GM23338 (cell line): ENCODE measurements around the gene MDM4. TPM values are rescaled to one million over a fixed set of nuclear protein-coding genes. Genes with fewer than 3 reads are reported as not detected.

ENCODE experiments used
- ATAC-seq: fragments of 200-7000 bp; cut with Tn5 transposase; 3 replicates; pipeline ENCODE4 v1.9.1; 2020
- DNase-seq: peaks from one replicate; pipeline ENCODE4 v3.0.0-alpha.2; 2015; ENCODE audit warnings: low spot score
- H2AFZ ChIP-seq: fragments of 200-600 bp; sonication (generic); 2 replicates; pipeline ENCODE4 v1.8.0; 2016; ENCODE audit warnings: antibody characterized with exemption, mild to moderate bottlenecking, moderate library complexity
- H3F3A ChIP-seq: fragments of 200-600 bp; sonication (generic); replicated peaks from 2 replicates; pipeline ENCODE4 v1.8.0; 2017; ENCODE audit warnings: antibody characterized with exemption, mixed run types, low read depth
- H3K27ac ChIP-seq: fragments of 200-600 bp; sonication (generic); 2 replicates; pipeline ENCODE4 v1.6.1; 2016; ENCODE audit warnings: low read depth
- H3K27me3 ChIP-seq: fragments of 200-600 bp; sonication (generic); 2 replicates; pipeline ENCODE4 v1.8.0; 2016; ENCODE audit warnings: mild to moderate bottlenecking, mixed run types, moderate library complexity; ENCODE audit not compliant: insufficient read depth
- H3K36me3 ChIP-seq: fragments of 200-600 bp; sonication (generic); 2 replicates; pipeline ENCODE4 v1.8.0; 2016; ENCODE audit warnings: mild to moderate bottlenecking; ENCODE audit not compliant: insufficient read depth
- H3K4me1 ChIP-seq: fragments of 200-600 bp; sonication (generic); 2 replicates; pipeline ENCODE4 v1.8.0; 2016; ENCODE audit warnings: mild to moderate bottlenecking, moderate library complexity; ENCODE audit not compliant: insufficient read depth
- H3K4me2 ChIP-seq: fragments of 200-600 bp; sonication (generic); 2 replicates; pipeline ENCODE4 v1.7.1; 2017; ENCODE audit warnings: mixed run types
- H3K4me3 ChIP-seq: fragments of 200-600 bp; sonication (generic); 2 replicates; pipeline ENCODE4 v1.6.1; 2016; ENCODE audit warnings: mixed run types
- H3K79me2 ChIP-seq: fragments of 200-600 bp; sonication (generic); replicated peaks from 2 replicates; pipeline ENCODE4 v1.8.0; 2017; ENCODE audit warnings: mild to moderate bottlenecking; ENCODE audit not compliant: insufficient read depth
- H3K9me2 ChIP-seq: fragments of 200-600 bp; sonication (generic); 2 replicates; pipeline ENCODE4 v1.8.0; 2017; ENCODE audit not compliant: insufficient read depth
- H4K20me1 ChIP-seq: fragments of 200-600 bp; sonication (generic); replicated peaks from 2 replicates; pipeline ENCODE4 v1.8.0; 2017; ENCODE audit warnings: mild to moderate bottlenecking; ENCODE audit not compliant: insufficient read depth
- H3K27ac Mint-ChIP-seq: 2 replicates; pipeline ENCODE4 v1.8.0; 2020; ENCODE audit warnings: inconsistent platforms, mild to moderate bottlenecking, moderate library complexity, mixed read lengths
- H3K27me3 Mint-ChIP-seq: 3 replicates; pipeline ENCODE4 v1.8.0; 2022; ENCODE audit warnings: low read depth, mild to moderate bottlenecking, moderate library complexity, mixed read lengths, inconsistent platforms; ENCODE audit not compliant: insufficient read depth, poor library complexity
- H3K36me3 Mint-ChIP-seq: 3 replicates; pipeline ENCODE4 v1.8.0; 2021; ENCODE audit warnings: low read depth, mild to moderate bottlenecking, inconsistent platforms, moderate library complexity, mixed read lengths
- H3K4me1 Mint-ChIP-seq: 3 replicates; pipeline ENCODE4 v1.8.0; 2020; ENCODE audit warnings: mild to moderate bottlenecking, inconsistent platforms, mixed read lengths
- H3K4me3 Mint-ChIP-seq: 3 replicates; pipeline ENCODE4 v1.8.0; 2021; ENCODE audit warnings: moderate library complexity, mild to moderate bottlenecking, inconsistent platforms, mixed read lengths
- H3K9me3 Mint-ChIP-seq: 3 replicates; pipeline ENCODE4 v1.8.0; 2020; ENCODE audit warnings: moderate library complexity, mild to moderate bottlenecking, inconsistent platforms, mixed read lengths
- CREB1 ChIP-seq: fragments of 250-450 bp; sonication (Bioruptor Pico); IDR thresholded peaks from 2 replicates; pipeline ENCODE4 v1.5.0; 2020; ENCODE audit warnings: low read depth, mild to moderate bottlenecking, moderate library complexity
- EZH2 ChIP-seq: fragments of 200-600 bp; sonication (generic); IDR thresholded peaks from one replicate; pipeline ENCODE4 v1.8.0; 2017; ENCODE audit warnings: antibody characterized with exemption, mild to moderate bottlenecking, low read depth; ENCODE audit not compliant: unreplicated experiment
- EZH2phosphoT487 ChIP-seq: fragments of 200-600 bp; sonication (generic); IDR thresholded peaks from one replicate; pipeline ENCODE4 v1.8.1; 2018; ENCODE audit warnings: antibody characterized with exemption; ENCODE audit not compliant: unreplicated experiment
- JUNB ChIP-seq: IDR thresholded peaks from one replicate; pipeline ENCODE4 v1.6.1; 2016; ENCODE audit warnings: antibody characterized with exemption; ENCODE audit not compliant: unreplicated experiment
- NANOG ChIP-seq: IDR thresholded peaks from 2 replicates; pipeline ENCODE4 v1.6.1; 2016; ENCODE audit warnings: antibody characterized with exemption, borderline replicate concordance
- POLR2AphosphoS5 ChIP-seq: IDR thresholded peaks from 2 replicates; pipeline ENCODE4 v1.6.1; 2016; ENCODE audit warnings: antibody characterized with exemption, low read depth
- STAT1 ChIP-seq: IDR thresholded peaks from one replicate; pipeline ENCODE4 v1.6.1; 2016; ENCODE audit warnings: antibody characterized with exemption; ENCODE audit not compliant: unreplicated experiment
- ZNF114 ChIP-seq: fragments of 250-450 bp; sonication (Bioruptor Pico); IDR thresholded peaks from 2 replicates; pipeline ENCODE4 v1.5.0; 2020; ENCODE audit warnings: mild to moderate bottlenecking, moderate library complexity
- ZNF331 ChIP-seq: fragments of 250-450 bp; sonication (Bioruptor Pico); IDR thresholded peaks from 2 replicates; pipeline ENCODE4 v1.5.0; 2020; ENCODE audit warnings: low read depth, mild to moderate bottlenecking, moderate library complexity
- polyA plus RNA-seq: library from polyadenylated mRNA; unstranded; fragments of >200 nt; fragmentation: Nextera tagmentation; extraction: Ambion mirVana; gene quantifications from 2 replicates; pipeline ENCODE4 v1.2.1, GENCODE V29; 2016
- total RNA-seq: library from RNA; depleted of rRNA; stranded (reverse); fragments of >200 nt; shearing (Covaris generic); gene quantifications from 2 replicates; pipeline ENCODE4 v1.2.3, GENCODE V29; 2014
- TF ChIP-seq, protein P1 (sequence below): IDR thresholded peaks from one replicate; pipeline ENCODE4 v1.6.1; 2018; ENCODE audit warnings: antibody characterized with exemption; ENCODE audit not compliant: unreplicated experiment
- TF ChIP-seq, protein P2 (sequence below): IDR thresholded peaks from 2 replicates; pipeline ENCODE4 v1.6.1; 2016; ENCODE audit warnings: antibody characterized with exemption
- TF ChIP-seq, protein P3 (sequence below): fragments of 250-450 bp; sonication (Bioruptor Pico); IDR thresholded peaks from 2 replicates; pipeline ENCODE4 v1.5.0; 2020; ENCODE audit warnings: mild to moderate bottlenecking, moderate library complexity
- TF ChIP-seq, protein P4 (sequence below), 2 experiments: fragments of 200-600 bp in 1 of 2; sonication (generic) in 1 of 2; conservative IDR thresholded peaks; 2 replicates each; pipeline versions ENCODE4 v1.5.1 to v1.6.1; 2016 to 2017; ENCODE audit warnings: antibody characterized with exemption in 2 of 2, low read depth in 2 of 2, mild to moderate bottlenecking in 2 of 2, moderate library complexity in 1 of 2

The MDM4 gene
- total and polyA plus RNA-seq, 2 experiments from 2014 or later = 24.8 to 56.1 TPM

DNA sequence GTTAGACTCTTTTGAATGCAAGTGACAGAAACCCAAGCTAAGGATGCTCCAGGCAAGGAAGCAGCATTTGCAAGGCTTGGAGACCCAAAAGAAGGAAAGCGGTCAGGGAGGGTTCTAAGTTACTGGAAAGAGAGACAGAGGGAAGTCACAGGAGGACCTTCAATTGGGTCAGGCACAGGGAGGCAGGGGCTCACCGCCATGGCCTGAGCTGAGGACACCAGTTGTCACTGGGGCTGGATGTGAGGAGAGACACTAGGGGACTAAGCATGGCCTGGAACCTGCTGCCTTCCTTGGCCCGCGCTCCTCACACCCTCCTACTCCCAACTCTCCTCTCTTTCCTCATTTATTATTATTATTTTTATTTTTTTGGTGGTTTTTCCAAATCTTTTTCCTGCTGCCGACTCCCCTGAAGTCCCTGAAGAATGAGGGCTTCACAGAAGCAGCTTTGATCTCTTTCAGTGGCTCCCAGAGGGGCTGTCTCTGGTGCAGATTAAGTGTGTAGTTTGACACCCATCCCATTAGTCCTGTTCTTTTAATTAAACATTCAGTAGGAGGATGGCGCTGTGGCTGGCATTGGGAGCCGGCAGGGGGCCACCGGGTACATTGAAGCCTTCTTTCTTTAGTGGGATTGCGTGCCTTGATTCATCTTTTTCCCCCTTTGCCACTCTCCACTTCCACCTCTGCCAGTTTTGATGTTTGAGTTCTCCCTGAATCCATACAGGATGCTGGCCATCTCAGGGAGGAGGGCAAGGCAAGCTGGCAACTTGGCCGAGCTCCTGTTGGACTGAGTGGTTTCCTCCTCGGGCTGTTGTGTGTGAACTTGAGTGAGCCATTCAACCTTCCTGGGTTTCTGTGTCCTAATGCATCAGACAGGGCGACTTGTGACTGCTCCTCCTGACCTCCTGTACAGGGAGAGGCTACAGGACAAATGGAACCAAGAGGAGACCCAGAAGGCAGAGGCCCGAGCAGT is 59.3 kb downstream of the MDM4 start:
- Histone ChIP-seq H3K27ac (no peak overlapping the region), H4K20me1 (no peaks in the 10 kb centered on the region), H2AFZ (no peak overlapping the region), H3K4me1 (peaks cover 93% of the 10 kb centered on the region), H3K36me3 (no peaks in the 10 kb centered on the region), H3K4me2 (peak overlapping the region; percentile 70), H3K9me2 (peaks cover 3% of the 10 kb centered on the region; the same call in 1 of the 2 replicates), H3K79me2 (no peaks in the 10 kb centered on the region), H3F3A (peaks cover 11% of the 10 kb centered on the region; the same call in 1 of the 2 replicates), H3K4me3 (peak overlapping the region; percentile 2; the same call in 1 of the 2 replicates), H3K27me3 (0 out of 2 replicates have a peak, but pooled peaks cover 5% of the 10 kb centered on the region)
- no peaks in the 10 kb centered on the region for H3K36me3 Mint-ChIP-seq
- peaks cover 24% of the 10 kb centered on the region for H3K27me3 Mint-ChIP-seq
- no peak for TF ChIP-seq EZH2
- no peak for TF ChIP-seq CREB1
- no peak for TF ChIP-seq JUNB
- TF ChIP-seq, protein P1, sequence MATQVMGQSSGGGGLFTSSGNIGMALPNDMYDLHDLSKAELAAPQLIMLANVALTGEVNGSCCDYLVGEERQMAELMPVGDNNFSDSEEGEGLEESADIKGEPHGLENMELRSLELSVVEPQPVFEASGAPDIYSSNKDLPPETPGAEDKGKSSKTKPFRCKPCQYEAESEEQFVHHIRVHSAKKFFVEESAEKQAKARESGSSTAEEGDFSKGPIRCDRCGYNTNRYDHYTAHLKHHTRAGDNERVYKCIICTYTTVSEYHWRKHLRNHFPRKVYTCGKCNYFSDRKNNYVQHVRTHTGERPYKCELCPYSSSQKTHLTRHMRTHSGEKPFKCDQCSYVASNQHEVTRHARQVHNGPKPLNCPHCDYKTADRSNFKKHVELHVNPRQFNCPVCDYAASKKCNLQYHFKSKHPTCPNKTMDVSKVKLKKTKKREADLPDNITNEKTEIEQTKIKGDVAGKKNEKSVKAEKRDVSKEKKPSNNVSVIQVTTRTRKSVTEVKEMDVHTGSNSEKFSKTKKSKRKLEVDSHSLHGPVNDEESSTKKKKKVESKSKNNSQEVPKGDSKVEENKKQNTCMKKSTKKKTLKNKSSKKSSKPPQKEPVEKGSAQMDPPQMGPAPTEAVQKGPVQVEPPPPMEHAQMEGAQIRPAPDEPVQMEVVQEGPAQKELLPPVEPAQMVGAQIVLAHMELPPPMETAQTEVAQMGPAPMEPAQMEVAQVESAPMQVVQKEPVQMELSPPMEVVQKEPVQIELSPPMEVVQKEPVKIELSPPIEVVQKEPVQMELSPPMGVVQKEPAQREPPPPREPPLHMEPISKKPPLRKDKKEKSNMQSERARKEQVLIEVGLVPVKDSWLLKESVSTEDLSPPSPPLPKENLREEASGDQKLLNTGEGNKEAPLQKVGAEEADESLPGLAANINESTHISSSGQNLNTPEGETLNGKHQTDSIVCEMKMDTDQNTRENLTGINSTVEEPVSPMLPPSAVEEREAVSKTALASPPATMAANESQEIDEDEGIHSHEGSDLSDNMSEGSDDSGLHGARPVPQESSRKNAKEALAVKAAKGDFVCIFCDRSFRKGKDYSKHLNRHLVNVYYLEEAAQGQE = no peak
- no peak for TF ChIP-seq ZNF114
- TF ChIP-seq POLR2AphosphoS5 = no peak
- no peak for TF ChIP-seq ZNF331
- TF ChIP-seq, protein P2, sequence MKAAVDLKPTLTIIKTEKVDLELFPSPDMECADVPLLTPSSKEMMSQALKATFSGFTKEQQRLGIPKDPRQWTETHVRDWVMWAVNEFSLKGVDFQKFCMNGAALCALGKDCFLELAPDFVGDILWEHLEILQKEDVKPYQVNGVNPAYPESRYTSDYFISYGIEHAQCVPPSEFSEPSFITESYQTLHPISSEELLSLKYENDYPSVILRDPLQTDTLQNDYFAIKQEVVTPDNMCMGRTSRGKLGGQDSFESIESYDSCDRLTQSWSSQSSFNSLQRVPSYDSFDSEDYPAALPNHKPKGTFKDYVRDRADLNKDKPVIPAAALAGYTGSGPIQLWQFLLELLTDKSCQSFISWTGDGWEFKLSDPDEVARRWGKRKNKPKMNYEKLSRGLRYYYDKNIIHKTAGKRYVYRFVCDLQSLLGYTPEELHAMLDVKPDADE = no peak
- TF ChIP-seq, protein P3, sequence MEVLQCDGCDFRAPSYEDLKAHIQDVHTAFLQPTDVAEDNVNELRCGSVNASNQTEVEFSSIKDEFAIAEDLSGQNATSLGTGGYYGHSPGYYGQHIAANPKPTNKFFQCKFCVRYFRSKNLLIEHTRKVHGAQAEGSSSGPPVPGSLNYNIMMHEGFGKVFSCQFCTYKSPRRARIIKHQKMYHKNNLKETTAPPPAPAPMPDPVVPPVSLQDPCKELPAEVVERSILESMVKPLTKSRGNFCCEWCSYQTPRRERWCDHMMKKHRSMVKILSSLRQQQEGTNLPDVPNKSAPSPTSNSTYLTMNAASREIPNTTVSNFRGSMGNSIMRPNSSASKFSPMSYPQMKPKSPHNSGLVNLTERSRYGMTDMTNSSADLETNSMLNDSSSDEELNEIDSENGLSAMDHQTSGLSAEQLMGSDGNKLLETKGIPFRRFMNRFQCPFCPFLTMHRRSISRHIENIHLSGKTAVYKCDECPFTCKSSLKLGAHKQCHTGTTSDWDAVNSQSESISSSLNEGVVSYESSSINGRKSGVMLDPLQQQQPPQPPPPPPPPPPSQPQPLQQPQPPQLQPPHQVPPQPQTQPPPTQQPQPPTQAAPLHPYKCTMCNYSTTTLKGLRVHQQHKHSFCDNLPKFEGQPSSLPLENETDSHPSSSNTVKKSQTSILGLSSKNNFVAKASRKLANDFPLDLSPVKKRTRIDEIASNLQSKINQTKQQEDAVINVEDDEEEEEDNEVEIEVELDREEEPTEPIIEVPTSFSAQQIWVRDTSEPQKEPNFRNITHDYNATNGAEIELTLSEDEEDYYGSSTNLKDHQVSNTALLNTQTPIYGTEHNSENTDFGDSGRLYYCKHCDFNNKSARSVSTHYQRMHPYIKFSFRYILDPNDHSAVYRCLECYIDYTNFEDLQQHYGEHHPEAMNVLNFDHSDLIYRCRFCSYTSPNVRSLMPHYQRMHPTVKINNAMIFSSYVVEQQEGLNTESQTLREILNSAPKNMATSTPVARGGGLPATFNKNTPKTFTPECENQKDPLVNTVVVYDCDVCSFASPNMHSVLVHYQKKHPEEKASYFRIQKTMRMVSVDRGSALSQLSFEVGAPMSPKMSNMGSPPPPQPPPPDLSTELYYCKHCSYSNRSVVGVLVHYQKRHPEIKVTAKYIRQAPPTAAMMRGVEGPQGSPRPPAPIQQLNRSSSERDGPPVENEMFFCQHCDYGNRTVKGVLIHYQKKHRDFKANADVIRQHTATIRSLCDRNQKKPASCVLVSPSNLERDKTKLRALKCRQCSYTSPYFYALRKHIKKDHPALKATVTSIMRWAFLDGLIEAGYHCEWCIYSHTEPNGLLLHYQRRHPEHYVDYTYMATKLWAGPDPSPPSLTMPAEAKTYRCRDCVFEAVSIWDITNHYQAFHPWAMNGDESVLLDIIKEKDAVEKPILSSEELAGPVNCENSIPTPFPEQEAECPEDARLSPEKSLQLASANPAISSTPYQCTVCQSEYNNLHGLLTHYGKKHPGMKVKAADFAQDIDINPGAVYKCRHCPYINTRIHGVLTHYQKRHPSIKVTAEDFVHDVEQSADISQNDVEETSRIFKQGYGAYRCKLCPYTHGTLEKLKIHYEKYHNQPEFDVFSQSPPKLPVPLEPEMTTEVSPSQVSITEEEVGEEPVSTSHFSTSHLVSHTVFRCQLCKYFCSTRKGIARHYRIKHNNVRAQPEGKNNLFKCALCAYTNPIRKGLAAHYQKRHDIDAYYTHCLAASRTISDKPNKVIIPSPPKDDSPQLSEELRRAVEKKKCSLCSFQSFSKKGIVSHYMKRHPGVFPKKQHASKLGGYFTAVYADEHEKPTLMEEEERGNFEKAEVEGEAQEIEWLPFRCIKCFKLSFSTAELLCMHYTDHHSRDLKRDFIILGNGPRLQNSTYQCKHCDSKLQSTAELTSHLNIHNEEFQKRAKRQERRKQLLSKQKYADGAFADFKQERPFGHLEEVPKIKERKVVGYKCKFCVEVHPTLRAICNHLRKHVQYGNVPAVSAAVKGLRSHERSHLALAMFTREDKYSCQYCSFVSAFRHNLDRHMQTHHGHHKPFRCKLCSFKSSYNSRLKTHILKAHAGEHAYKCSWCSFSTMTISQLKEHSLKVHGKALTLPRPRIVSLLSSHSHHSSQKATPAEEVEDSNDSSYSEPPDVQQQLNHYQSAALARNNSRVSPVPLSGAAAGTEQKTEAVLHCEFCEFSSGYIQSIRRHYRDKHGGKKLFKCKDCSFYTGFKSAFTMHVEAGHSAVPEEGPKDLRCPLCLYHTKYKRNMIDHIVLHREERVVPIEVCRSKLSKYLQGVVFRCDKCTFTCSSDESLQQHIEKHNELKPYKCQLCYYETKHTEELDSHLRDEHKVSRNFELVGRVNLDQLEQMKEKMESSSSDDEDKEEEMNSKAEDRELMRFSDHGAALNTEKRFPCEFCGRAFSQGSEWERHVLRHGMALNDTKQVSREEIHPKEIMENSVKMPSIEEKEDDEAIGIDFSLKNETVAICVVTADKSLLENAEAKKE (CRISPR knock-in tag) = no peak
- no peak for TF ChIP-seq STAT1
- TF ChIP-seq, protein P4, sequence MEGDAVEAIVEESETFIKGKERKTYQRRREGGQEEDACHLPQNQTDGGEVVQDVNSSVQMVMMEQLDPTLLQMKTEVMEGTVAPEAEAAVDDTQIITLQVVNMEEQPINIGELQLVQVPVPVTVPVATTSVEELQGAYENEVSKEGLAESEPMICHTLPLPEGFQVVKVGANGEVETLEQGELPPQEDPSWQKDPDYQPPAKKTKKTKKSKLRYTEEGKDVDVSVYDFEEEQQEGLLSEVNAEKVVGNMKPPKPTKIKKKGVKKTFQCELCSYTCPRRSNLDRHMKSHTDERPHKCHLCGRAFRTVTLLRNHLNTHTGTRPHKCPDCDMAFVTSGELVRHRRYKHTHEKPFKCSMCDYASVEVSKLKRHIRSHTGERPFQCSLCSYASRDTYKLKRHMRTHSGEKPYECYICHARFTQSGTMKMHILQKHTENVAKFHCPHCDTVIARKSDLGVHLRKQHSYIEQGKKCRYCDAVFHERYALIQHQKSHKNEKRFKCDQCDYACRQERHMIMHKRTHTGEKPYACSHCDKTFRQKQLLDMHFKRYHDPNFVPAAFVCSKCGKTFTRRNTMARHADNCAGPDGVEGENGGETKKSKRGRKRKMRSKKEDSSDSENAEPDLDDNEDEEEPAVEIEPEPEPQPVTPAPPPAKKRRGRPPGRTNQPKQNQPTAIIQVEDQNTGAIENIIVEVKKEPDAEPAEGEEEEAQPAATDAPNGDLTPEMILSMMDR (conservative IDR thresholded peaks at IDR 0.05; ENCODE audit: low read depth in 2 of 2) = no peak
- TF ChIP-seq EZH2phosphoT487 = no peak
- TF ChIP-seq NANOG = no peak
- ATAC-seq (no peak), DNase-seq (no peak)
- H3K9me3 Mint-ChIP-seq = peaks cover 2% of the 10 kb centered on the region; the same call in 1 of the 3 replicates
- peaks cover 85% of the 10 kb centered on the region for H3K4me1 Mint-ChIP-seq
- no peak overlapping the region for H3K27ac Mint-ChIP-seq
- peak overlapping the region; percentile 39; the same call in 2 of the 3 replicates for H3K4me3 Mint-ChIP-seq
